Gastrocnemius medialis (tissue), 4 donors: ENCODE results near the gene CGREF1. TPM values are rescaled to one million over a fixed set of nuclear protein-coding genes. Genes with fewer than 3 reads are reported as not detected.

Experiments used
- ATAC-seq, 2 donors: fragments of 150-250 bp; one replicate each; pipeline ENCODE4 v1.9.1; 2016
- DNase-seq, 2 donors: peaks; one replicate each; pipeline ENCODE4 v3.0.0-alpha.2; 2019
- H3K27ac ChIP-seq, 4 donors: fragments of 200-600 bp; sonication (generic); 1 replicate in 1 of 4; 2 replicates in 3 of 4; pipeline ENCODE4 v1.5.1; 2016 to 2018; ENCODE audit warnings: mild to moderate bottlenecking in 2 of 4, moderate library complexity in 1 of 4
- H3K27me3 ChIP-seq, 3 donors: fragments of 200-600 bp; sonication (generic) in 2 of 3; 1 replicate in 1 of 3; 2 replicates in 2 of 3; pipeline versions ENCODE4 v1.5.1 to v1.6.0; 2016 to 2019; ENCODE audit warnings: mild to moderate bottlenecking in 1 of 3, moderate library complexity in 1 of 3
- H3K36me3 ChIP-seq, 2 donors: fragments of 200-600 bp; sonication (generic) in 1 of 2; one replicate each; pipeline ENCODE4 v1.5.1; 2017 to 2018
- H3K4me1 ChIP-seq, 2 donors: fragments of 200-600 bp; sonication (generic) in 1 of 2; one replicate each; pipeline ENCODE4 v1.5.1; 2016 to 2017; ENCODE audit warnings: mild to moderate bottlenecking in 2 of 2
- H3K4me3 ChIP-seq, 4 donors: fragments of 200-600 bp; sonication (generic) in 3 of 4; 1 replicate in 1 of 4; 2 replicates in 3 of 4; pipeline ENCODE4 v1.5.1; 2016 to 2019; ENCODE audit warnings: mild to moderate bottlenecking in 2 of 4
- H3K9me3 ChIP-seq, 3 donors: fragments of 200-600 bp; sonication (generic) in 2 of 3; 1 replicate in 1 of 3; 2 replicates in 2 of 3; pipeline ENCODE4 v1.5.1; 2016 to 2019
- POLR2A ChIP-seq, 2 donors: fragments of 450-650 bp; IDR thresholded peaks; one replicate each; pipeline ENCODE4 v1.6.1; 2017; ENCODE audit warnings: antibody characterized with exemption in 2 of 2, mild to moderate bottlenecking in 2 of 2, moderate library complexity in 2 of 2
- in situ Hi-C, 4 donors: fragments of 200-750 bp; cut with MboI; loops; one replicate each; pipeline versions ENCODE4 v1.15.0 to v1.8.0; 2017; ENCODE audit warnings: low sequenced_read_pairs in 4 of 4
- intact Hi-C: fragments of 100-400 bp; cut with DNase I; formaldehyde crosslinking; loops from one replicate; pipeline ENCODE4 v1.15.1; 2023; ENCODE audit warnings: low total_unique reads
- total RNA-seq, 4 donors: library from RNA; depleted of rRNA; stranded (reverse); fragments of >200 nt; gene quantifications; one replicate each; pipeline versions ENCODE4 v1.1.0 to v1.2.3, GENCODE V29; 2016
- TF ChIP-seq, protein P1 (sequence below), 5 experiments: fragments of 450-650 bp in 3 of 5; fragments of 200-600 bp in 2 of 5; sonication (generic) in 2 of 5; IDR thresholded peaks in 4 of 5; conservative IDR thresholded peaks in 1 of 5; 1 replicate in 4 of 5; 2 replicates in 1 of 5; pipeline ENCODE4 v1.5.1; 2016 to 2019; ENCODE audit warnings: antibody characterized with exemption in 5 of 5, mild to moderate bottlenecking in 3 of 5, moderate library complexity in 3 of 5

CGREF1 gene
- total RNA-seq, 4 donors from 2014 or later, result 1.2 to 7.1 (median 4.3) TPM

DNA sequence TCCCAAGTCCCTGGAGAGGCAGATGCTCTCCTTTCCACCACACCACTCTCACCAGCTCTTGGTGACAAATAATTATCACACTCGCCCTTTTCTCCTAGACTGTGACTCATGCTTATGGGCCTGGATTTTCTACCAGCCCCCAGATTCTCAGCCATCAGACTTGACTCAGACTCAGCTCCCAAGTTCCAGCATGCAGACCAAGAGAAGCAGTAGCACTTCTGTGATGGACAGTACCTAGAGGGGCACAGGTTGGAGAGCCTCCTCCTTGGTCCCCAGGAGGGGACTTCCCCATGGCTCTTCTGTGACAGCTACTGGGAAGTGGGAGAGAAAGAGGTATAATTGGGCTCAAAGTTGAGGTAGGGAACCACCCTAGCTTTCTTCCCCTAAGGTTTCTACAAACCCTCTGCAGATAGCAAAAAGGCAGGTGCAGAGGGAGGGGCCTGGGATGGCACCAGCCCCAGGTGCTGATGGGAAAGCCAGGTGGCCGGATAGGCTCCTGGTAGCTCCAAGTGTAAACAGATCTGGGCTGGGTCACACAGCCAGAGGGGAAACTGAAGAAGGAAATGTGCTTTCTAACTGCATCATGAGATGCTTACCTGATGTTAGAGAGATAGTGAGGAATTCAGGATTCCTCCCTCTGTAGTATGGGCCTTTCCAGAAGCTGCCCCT lies 34.0 kb upstream of the CGREF1 start:
- no peak for DNase-seq

GRCh38 chr2:27152102-27152795 lies 33.3 kb upstream of the CGREF1 start:
- no peak for TF ChIP-seq POLR2A (IDR thresholded peaks at IDR 0.05)
- TF ChIP-seq, protein P1, sequence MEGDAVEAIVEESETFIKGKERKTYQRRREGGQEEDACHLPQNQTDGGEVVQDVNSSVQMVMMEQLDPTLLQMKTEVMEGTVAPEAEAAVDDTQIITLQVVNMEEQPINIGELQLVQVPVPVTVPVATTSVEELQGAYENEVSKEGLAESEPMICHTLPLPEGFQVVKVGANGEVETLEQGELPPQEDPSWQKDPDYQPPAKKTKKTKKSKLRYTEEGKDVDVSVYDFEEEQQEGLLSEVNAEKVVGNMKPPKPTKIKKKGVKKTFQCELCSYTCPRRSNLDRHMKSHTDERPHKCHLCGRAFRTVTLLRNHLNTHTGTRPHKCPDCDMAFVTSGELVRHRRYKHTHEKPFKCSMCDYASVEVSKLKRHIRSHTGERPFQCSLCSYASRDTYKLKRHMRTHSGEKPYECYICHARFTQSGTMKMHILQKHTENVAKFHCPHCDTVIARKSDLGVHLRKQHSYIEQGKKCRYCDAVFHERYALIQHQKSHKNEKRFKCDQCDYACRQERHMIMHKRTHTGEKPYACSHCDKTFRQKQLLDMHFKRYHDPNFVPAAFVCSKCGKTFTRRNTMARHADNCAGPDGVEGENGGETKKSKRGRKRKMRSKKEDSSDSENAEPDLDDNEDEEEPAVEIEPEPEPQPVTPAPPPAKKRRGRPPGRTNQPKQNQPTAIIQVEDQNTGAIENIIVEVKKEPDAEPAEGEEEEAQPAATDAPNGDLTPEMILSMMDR (IDR thresholded peaks at IDR 0.05 in 4 of 5, conservative IDR thresholded peaks at IDR 0.05 in 1 of 5), result no peak
- H3K9me3 ChIP-seq, result no peaks in the 10 kb centered on the region
- no peak for DNase-seq
- H3K27ac ChIP-seq, result no peak overlapping the region
- no peak for ATAC-seq
- H3K4me3 ChIP-seq, result no peak overlapping the region
- no peaks in the 10 kb centered on the region for H3K36me3 ChIP-seq
- intact Hi-C loops, result no loop called here
- H3K27me3 ChIP-seq, result no peaks in the 10 kb centered on the region
- in situ Hi-C loops, result no loop called here
- H3K4me1 ChIP-seq, result no peaks in the 10 kb centered on the region

More for the DNA sequence above, 34.0 kb upstream of the CGREF1 start:
- no peaks in the 10 kb centered on the region for H3K4me1 ChIP-seq
- in situ Hi-C loops (no loop called here), intact Hi-C loops (no loop called here)
- no peak for ATAC-seq
- H3K9me3 ChIP-seq, result no peaks in the 10 kb centered on the region
- TF ChIP-seq POLR2A (IDR thresholded peaks at IDR 0.05), result no peak
- no peaks in the 10 kb centered on the region for H3K36me3 ChIP-seq
- no peaks in the 10 kb centered on the region for H3K27me3 ChIP-seq
- no peak overlapping the region for H3K4me3 ChIP-seq
- H3K27ac ChIP-seq, result no peak overlapping the region

- Histone ChIP-seq H3K9me3 (no peaks in the 10 kb centered on the region), H3K4me1 (no peaks in the 10 kb centered on the region), H3K36me3 (no peaks in the 10 kb centered on the region), H3K27me3 (no peaks in the 10 kb centered on the region), H3K4me3 (no peak overlapping the region), H3K27ac (no peak overlapping the region)
- no peak for DNase-seq
- no peak for ATAC-seq
- no peak for TF ChIP-seq POLR2A (IDR thresholded peaks at IDR 0.05)
- TF ChIP-seq, protein P1 (IDR thresholded peaks at IDR 0.05 in 4 of 5, conservative IDR thresholded peaks at IDR 0.05 in 1 of 5), result no peak
- in situ Hi-C loops (no loop called here), intact Hi-C loops (no loop called here)
Observed at GRCh38 chr2:27150639-27151230, 31.8 kb upstream of the CGREF1 start.

GRCh38 chr2:27149570-27150405 lies 30.9 kb upstream of the CGREF1 start:
- no peaks in the 10 kb centered on the region for H3K36me3 ChIP-seq
- ATAC-seq (no peak), DNase-seq (no peak)
- no peaks in the 10 kb centered on the region for H3K9me3 ChIP-seq
- H3K4me3 ChIP-seq, result no peak overlapping the region
- in situ Hi-C loops, result no loop called here
- no peak overlapping the region for H3K27ac ChIP-seq
- TF ChIP-seq POLR2A (IDR thresholded peaks at IDR 0.05), result no peak
- TF ChIP-seq, protein P1 (IDR thresholded peaks at IDR 0.05 in 4 of 5, conservative IDR thresholded peaks at IDR 0.05 in 1 of 5), result no peak
- intact Hi-C loops, result no loop called here
- no peaks in the 10 kb centered on the region for H3K27me3 ChIP-seq
- H3K4me1 ChIP-seq, result no peaks in the 10 kb centered on the region
